Mucosa of rectum (tissue), 2 donors: ENCODE data around the gene CACNA1G.

ENCODE experiments used
- H3K27ac ChIP-seq, 2 donors: one replicate each; pipeline ENCODE4 v1.7.0; 2013; ENCODE audit warnings: inconsistent platforms in 2 of 2, low read depth in 2 of 2, low read length in 2 of 2
- H3K27me3 ChIP-seq, 2 donors: one replicate each; pipeline ENCODE4 v1.7.0; 2013; ENCODE audit warnings: low read length in 2 of 2; ENCODE audit not compliant: control insufficient read depth in 2 of 2, insufficient read depth in 2 of 2
- H3K36me3 ChIP-seq, 2 donors: one replicate each; pipeline ENCODE4 v1.7.0; 2013; ENCODE audit warnings: low read length in 2 of 2; ENCODE audit not compliant: control insufficient read depth in 2 of 2, insufficient read depth in 2 of 2
- H3K4me1 ChIP-seq, 2 donors: one replicate each; pipeline ENCODE4 v1.7.0; 2013; ENCODE audit warnings: low read length in 2 of 2, mild to moderate bottlenecking in 1 of 2; ENCODE audit not compliant: control insufficient read depth in 2 of 2, insufficient read depth in 2 of 2
- H3K4me3 ChIP-seq, 2 donors: one replicate each; pipeline ENCODE4 v1.7.0; 2013; ENCODE audit warnings: low read length in 2 of 2
- H3K9ac ChIP-seq, 2 donors: one replicate each; pipeline ENCODE4 v1.7.0; 2013; ENCODE audit warnings: low read length in 2 of 2, low read depth in 1 of 2, mild to moderate bottlenecking in 1 of 2
- H3K9me3 ChIP-seq, 2 donors: one replicate each; pipeline ENCODE4 v1.7.0; 2013; ENCODE audit warnings: low read length in 2 of 2; ENCODE audit not compliant: control insufficient read depth in 2 of 2
- donor health status: healthy.
- donor health status: Normal muscosa, but diverticular disease.

Gene CACNA1G

DNA sequence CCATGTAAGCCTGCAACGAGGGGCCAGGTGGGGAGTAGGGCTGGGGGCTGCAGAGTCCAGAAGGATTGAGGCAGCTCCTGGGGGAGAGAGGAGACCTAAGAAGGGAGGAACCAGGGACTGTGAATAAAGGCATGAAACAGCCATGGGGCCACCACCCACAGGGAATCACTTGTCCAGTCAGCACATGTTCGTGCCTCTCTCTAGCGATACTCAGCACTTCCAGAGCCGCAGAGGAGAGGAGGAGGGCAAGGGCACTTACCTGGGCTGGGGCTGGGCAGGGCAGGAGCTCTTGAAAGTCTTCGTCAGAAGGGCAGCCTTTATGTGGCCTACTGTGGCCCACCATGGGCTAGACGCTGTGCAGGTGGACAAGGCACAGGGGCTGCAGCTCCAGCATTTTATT is 24.2 kb downstream of the CACNA1G start:
- H3K36me3 ChIP-seq = no peaks in the 10 kb centered on the region
- H3K9me3 ChIP-seq = no peaks in the 10 kb centered on the region
- no peak overlapping the region for H3K4me3 ChIP-seq
- no peaks in the 10 kb centered on the region for H3K4me1 ChIP-seq
- no peak overlapping the region for H3K27ac ChIP-seq
- H3K27me3 ChIP-seq = peaks cover 0 to 2% of the 10 kb centered on the region in 2 donors
- no peak overlapping the region for H3K9ac ChIP-seq

DNA sequence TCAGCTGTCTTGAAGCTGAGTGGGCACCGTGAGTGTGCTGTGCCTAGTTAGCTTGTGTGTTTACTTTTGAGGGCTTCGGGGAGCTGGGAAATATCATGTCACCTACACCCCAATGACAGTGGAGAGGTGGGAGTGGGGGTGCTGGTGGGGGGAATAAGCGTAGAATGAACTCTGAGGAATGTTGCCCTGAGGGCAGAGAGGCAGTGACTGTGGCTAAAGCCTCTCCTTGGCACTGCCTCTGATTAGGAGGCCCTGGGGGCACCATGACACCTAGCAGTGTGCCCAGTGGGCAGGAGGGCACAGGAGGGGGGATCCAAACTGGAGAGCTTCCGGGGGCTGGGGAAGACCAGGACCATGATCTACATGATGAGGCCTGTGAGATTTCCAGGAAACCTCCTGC is 24.8 kb downstream of the CACNA1G start:
- H3K4me1 ChIP-seq = no peaks in the 10 kb centered on the region
- no peak overlapping the region for H3K9ac ChIP-seq
- H3K36me3 ChIP-seq = no peaks in the 10 kb centered on the region
- H3K27me3 ChIP-seq = no peaks in the 10 kb centered on the region
- no peak overlapping the region for H3K4me3 ChIP-seq
- no peaks in the 10 kb centered on the region for H3K9me3 ChIP-seq
- no peak overlapping the region for H3K27ac ChIP-seq

DNA sequence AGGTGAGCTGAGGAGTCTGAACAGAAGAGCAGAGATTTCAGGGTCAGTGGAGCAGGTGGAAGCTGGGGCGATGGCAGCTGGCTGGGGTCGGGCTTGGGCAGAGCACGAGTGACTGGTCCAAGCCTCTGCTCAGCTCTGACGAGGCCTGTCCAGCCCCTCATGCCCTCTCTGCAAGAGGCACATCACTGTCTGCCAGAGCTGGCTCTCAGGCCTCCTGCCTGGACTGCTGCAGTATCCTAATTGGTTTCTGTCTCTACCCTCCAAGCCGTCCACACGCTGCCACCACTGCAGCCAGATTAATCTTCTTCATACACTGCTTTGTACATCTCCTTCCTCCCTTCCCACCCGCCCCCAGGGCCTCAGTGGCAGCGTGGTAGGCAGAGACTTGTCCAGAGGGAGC is 25.4 kb downstream of the CACNA1G start:
- Histone ChIP-seq H3K27ac (no peak overlapping the region), H3K4me1 (no peaks in the 10 kb centered on the region), H3K27me3 (no peaks in the 10 kb centered on the region), H3K36me3 (no peaks in the 10 kb centered on the region), H3K4me3 (no peak overlapping the region), H3K9me3 (no peaks in the 10 kb centered on the region), H3K9ac (no peak overlapping the region)

DNA sequence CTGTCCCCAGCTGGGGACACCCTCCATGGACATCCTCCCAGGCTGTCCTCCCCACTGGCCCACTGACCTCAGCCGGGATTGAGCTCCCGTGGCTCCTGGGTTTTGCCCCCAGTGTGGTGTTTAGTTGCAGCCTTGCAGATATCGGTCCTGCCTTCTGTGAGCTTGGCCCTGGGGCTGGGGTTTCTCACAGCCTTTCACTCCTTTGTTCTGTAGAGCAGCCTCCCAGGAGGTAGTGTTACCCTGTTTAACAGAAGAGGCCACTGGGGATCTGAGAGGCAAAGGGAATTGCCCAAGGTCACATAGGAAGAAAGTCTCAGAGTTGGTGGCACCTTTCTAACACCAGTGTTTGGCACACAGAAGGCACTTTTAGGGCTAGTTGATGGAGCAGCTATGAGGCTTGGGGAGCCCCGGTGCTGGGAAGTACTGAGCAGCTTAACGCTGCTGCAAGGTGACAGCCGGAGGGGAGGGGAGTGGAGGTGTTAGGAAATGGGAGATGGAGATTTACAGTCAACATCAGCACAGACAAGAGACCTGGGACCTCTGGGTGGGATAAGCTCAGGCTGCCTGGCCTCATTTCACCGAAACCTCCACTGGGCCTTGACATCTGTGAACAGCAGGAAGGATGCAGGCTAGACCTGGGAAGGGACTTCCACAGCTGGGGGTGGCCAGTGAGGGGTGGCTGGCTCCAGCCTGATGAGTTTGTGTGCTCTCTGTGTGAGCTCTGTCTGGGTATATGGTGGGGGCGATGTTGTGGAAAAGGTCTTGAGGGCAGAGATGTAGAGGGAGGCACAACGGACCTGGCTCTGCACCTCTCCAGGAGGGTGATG is 26.1 kb downstream of the CACNA1G start:
- Histone ChIP-seq H3K27me3 (no peaks in the 10 kb centered on the region), H3K4me3 (no peak overlapping the region), H3K27ac (no peak overlapping the region)

DNA sequence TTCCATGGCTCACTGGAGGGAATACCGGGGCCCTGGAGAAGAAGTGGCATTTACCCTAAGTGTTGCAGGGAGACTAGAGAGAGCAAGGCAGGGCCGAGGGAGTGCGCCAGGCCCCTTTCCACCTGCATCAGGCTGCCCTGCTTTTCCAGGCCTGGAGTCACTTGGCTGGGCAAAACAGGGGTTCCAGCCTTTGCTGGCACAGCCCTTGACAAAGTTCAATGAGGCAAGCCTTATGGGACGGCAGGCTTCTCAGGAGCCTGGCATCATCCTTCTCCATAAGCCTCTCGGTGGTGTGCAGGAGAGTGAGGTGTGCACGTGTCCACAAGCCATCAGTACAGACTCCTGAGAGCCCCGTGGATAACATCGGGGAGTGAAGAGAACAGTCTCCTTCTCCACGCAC is 27.1 kb downstream of the CACNA1G start:
- H3K27ac ChIP-seq = no peak overlapping the region
- no peak overlapping the region for H3K9ac ChIP-seq
- no peaks in the 10 kb centered on the region for H3K36me3 ChIP-seq
- H3K4me3 ChIP-seq = no peak overlapping the region
- H3K9me3 ChIP-seq = no peaks in the 10 kb centered on the region
- no peaks in the 10 kb centered on the region for H3K4me1 ChIP-seq
- no peaks in the 10 kb centered on the region for H3K27me3 ChIP-seq

More for the DNA sequence above, 26.1 kb downstream of the CACNA1G start:
- no peaks in the 10 kb centered on the region for H3K9me3 ChIP-seq
- no peaks in the 10 kb centered on the region for H3K36me3 ChIP-seq
- H3K4me1 ChIP-seq = no peaks in the 10 kb centered on the region
- no peak overlapping the region for H3K9ac ChIP-seq

DNA sequence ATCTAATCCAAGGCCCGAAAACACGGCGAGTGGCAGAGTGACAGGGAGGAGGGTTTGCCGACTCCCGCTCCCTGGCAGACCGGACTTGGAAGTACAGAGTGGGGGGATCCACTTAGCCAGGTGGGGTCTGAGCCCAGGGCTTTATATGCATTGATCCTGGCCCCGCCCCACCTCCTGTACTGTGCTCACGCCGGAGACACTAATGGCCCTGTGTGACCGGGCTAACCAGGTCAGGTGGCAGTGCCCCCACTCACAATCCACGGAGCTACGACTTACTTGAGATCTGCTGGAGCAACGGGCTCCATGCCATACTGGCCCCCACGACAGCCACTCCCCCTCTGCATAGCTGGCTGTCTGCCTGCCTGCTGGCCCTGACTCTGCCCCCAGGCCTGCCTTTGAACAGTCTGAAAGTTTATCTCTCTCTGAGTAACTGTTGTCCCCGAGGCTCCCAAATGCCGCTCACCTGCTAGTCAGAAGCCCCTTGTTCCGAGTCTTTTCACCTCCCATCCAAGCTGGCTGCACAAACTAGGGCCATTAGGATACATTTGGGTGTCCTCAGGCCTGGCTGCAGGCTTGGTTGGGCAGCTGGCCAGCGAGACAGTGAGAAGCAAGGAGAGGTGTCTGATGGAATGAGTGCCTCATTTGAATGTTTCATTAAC is 28.0 kb downstream of the CACNA1G start:
- Histone ChIP-seq H3K27me3 (no peaks in the 10 kb centered on the region), H3K27ac (no peak overlapping the region), H3K36me3 (no peaks in the 10 kb centered on the region), H3K4me3 (no peak overlapping the region), H3K9ac (no peak overlapping the region), H3K4me1 (no peaks in the 10 kb centered on the region), H3K9me3 (no peaks in the 10 kb centered on the region)

DNA sequence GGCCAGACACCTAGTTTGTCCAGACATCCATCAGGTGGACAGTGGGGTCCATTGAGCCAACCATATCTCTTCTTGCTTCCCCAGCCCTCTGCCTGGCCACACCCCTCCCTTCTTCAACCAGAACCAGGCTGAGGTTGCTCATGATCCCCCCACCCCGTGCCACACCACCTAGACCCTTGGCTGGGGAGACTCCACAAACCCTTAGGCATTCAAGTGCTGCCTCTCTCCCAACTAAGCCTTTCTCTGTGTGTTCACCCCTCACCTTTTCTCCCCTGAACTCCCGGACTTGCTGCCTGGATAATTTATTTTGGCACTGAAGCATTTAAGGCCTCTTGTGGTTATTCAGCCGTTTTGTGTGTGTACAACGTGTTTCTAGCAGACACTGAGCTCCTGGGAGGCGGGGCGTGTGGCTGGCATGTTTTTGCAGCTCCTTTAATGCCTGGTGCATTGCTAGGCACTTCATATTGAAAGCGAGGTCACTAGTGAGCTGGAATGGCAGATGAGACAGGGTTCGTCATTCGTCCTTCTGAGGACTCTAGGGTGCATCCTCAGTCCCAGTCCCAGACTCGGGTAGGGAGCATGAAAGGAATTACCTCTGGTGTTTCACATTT is 28.7 kb downstream of the CACNA1G start:
- no peaks in the 10 kb centered on the region for H3K4me1 ChIP-seq
- no peaks in the 10 kb centered on the region for H3K36me3 ChIP-seq
- no peak overlapping the region for H3K9ac ChIP-seq
- no peaks in the 10 kb centered on the region for H3K27me3 ChIP-seq
- no peak overlapping the region for H3K4me3 ChIP-seq
- H3K27ac ChIP-seq = no peak overlapping the region
- H3K9me3 ChIP-seq = no peaks in the 10 kb centered on the region

DNA sequence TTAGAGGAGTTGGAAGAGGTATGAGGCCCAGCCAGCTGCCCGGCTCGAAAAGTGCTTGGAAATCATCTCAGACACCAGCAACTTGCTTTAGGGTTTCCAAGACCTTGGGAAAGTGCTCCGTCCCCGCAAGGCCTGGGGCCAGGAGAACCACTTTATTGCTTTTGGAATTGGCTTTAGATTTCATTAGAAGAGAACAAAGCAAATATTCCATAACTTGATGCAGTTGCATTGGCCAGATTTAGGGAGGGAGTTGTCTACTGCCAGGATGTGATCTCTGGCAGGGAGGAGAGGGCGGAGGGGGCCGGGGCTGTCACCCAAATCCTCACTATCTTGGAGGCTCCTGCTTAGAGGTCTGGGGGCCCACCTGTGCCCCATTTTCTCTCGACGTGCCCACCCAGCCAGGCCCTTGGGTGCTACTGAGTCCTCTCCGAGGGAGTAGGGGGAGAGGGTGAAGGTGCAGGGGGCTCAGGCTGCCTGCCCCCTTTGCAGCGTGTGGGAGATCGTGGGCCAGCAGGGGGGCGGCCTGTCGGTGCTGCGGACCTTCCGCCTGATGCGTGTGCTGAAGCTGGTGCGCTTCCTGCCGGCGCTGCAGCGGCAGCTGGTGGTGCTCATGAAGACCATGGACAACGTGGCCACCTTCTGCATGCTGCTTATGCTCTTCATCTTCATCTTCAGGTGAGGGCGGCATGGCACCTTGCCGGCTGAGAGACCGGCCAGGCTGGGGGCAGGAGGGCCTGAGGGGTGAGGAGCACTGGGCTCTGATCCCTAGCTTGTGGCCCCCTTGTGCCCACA is 30.6 kb downstream of the CACNA1G start:
- Histone ChIP-seq H3K27me3 (no peaks in the 10 kb centered on the region), H3K27ac (no peak overlapping the region), H3K36me3 (no peaks in the 10 kb centered on the region), H3K4me1 (no peaks in the 10 kb centered on the region), H3K4me3 (no peak overlapping the region), H3K9ac (no peak overlapping the region), H3K9me3 (no peaks in the 10 kb centered on the region)

DNA sequence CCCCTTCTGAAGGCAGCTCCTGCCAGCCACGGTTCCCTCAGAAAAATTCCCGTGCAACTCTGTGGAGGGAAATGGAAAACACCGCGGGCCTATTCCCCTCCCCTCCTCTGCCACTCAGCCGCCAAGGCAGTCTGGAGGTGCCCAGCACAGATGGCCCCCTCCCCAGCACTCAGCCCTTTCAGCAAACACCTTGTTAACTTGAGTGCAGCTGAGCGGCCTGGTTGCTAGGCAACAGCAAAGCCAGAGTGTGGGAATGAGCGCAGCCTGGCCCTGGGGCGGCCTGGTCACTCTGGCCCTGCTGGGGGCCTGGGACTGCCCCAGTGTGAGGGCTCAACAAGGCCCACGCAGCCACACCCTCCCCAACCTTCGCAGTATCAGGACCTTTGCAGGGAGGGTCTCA is 32.8 kb downstream of the CACNA1G start:
- Histone ChIP-seq H3K9ac (no peak overlapping the region), H3K9me3 (no peaks in the 10 kb centered on the region), H3K36me3 (no peaks in the 10 kb centered on the region), H3K27me3 (no peaks in the 10 kb centered on the region), H3K4me1 (no peaks in the 10 kb centered on the region), H3K4me3 (no peak overlapping the region), H3K27ac (no peak overlapping the region)
